ENCODE measurements around the gene ZNF410.
"Not testable (repeated sequence)": the region's sequence is repeated elsewhere in the genome, so short reads cannot be mapped to it uniquely, and the experiment has no call there.

The ZNF410 gene

GRCh38 chr14:73886449-73887317 is at the start of gene ZNF410:
Gene ZNF410, plus strand, starts transcription at chr14:73886859. Its CDS starts 5,317 bp downstream, at chr14:73892176.
- peak; percentile 98 for DNase-seq (ENCODE audit: low spot score)

GRCh38 chr14:73838293-73839034 is 48.2 kb upstream of the ZNF410 start:
- DNase-seq (ENCODE audit: low spot score): not testable (repeated sequence)

GRCh38 chr14:73842201-73842600 is 44.5 kb upstream of the ZNF410 start:
- peak; percentile 46 for DNase-seq (ENCODE audit: low spot score)

- DNase-seq (ENCODE audit: low spot score): no peak
Measured at GRCh38 chr14:73842851-73843250, 43.8 kb upstream of the ZNF410 start.

- no peak for DNase-seq (ENCODE audit: low spot score)
Measured at GRCh38 chr14:73843296-73843695, 43.4 kb upstream of the ZNF410 start.

- DNase-seq (ENCODE audit: low spot score): no peak
Measured at GRCh38 chr14:73846947-73847346, 39.7 kb upstream of the ZNF410 start.

GRCh38 chr14:73851000-73851399 is 35.7 kb upstream of the ZNF410 start:
- peak; percentile 95 for DNase-seq (ENCODE audit: low spot score)

- DNase-seq (ENCODE audit: low spot score): peak; percentile 98
Measured at GRCh38 chr14:73851567-73852382, 34.9 kb upstream of the ZNF410 start, which contains the start of gene PTGR2. Gene PTGR2, plus strand, starts transcription at chr14:73851831. Its CDS starts 7,032 bp downstream, at chr14:73858863.

- no peak for DNase-seq (ENCODE audit: low spot score)
Measured at GRCh38 chr14:73859145-73859544, 27.5 kb upstream of the ZNF410 start.

- no peak for DNase-seq (ENCODE audit: low spot score)
Measured at GRCh38 chr14:73861073-73861472, 25.6 kb upstream of the ZNF410 start.

- DNase-seq (ENCODE audit: low spot score): no peak
Measured at GRCh38 chr14:73862480-73862879, 24.2 kb upstream of the ZNF410 start.

- DNase-seq (ENCODE audit: low spot score): no peak
Measured at GRCh38 chr14:73863209-73863608, 23.4 kb upstream of the ZNF410 start.

GRCh38 chr14:73865534-73866113 is 21.0 kb upstream of the ZNF410 start:
- no peak for DNase-seq (ENCODE audit: low spot score)

- DNase-seq (ENCODE audit: low spot score): not testable (repeated sequence)
Measured at GRCh38 chr14:73869754-73870153, 16.9 kb upstream of the ZNF410 start.

- no peak for DNase-seq (ENCODE audit: low spot score)
Measured at GRCh38 chr14:73870525-73871235, 16.0 kb upstream of the ZNF410 start.

- DNase-seq (ENCODE audit: low spot score): no peak
Measured at GRCh38 chr14:73873660-73874059, 13.0 kb upstream of the ZNF410 start.

GRCh38 chr14:73877790-73878189 is 8.9 kb upstream of the ZNF410 start:
- no peak for DNase-seq (ENCODE audit: low spot score)

GRCh38 chr14:73878436-73878835 is 8.2 kb upstream of the ZNF410 start:
- DNase-seq (ENCODE audit: low spot score): no peak

GRCh38 chr14:73879027-73879426 is 7.6 kb upstream of the ZNF410 start:
- no peak for DNase-seq (ENCODE audit: low spot score)

- no peak for DNase-seq (ENCODE audit: low spot score)
Measured at GRCh38 chr14:73884438-73885190, 2.0 kb upstream of the ZNF410 start.

GRCh38 chr14:73887318-73887616 is 608 bp downstream of the ZNF410 start:
- DNase-seq (ENCODE audit: low spot score): no peak
